GM23338 (cell line): ENCODE measurements around the gene C5orf58. TPM values are rescaled to one million over a fixed set of nuclear protein-coding genes. Genes with fewer than 3 reads are reported as not detected.

ENCODE experiments used
- ATAC-seq: fragments of 200-7000 bp; cut with Tn5 transposase; 3 replicates; pipeline ENCODE4 v1.9.1; 2020
- DNase-seq: peaks from one replicate; pipeline ENCODE4 v3.0.0-alpha.2; 2015; ENCODE audit warnings: low spot score
- H2AFZ ChIP-seq: fragments of 200-600 bp; sonication (generic); 2 replicates; pipeline ENCODE4 v1.8.0; 2016; ENCODE audit warnings: antibody characterized with exemption, mild to moderate bottlenecking, moderate library complexity
- H3F3A ChIP-seq: fragments of 200-600 bp; sonication (generic); replicated peaks from 2 replicates; pipeline ENCODE4 v1.8.0; 2017; ENCODE audit warnings: antibody characterized with exemption, mixed run types, low read depth
- H3K27ac ChIP-seq: fragments of 200-600 bp; sonication (generic); 2 replicates; pipeline ENCODE4 v1.6.1; 2016; ENCODE audit warnings: low read depth
- H3K27me3 ChIP-seq: fragments of 200-600 bp; sonication (generic); 2 replicates; pipeline ENCODE4 v1.8.0; 2016; ENCODE audit warnings: mild to moderate bottlenecking, mixed run types, moderate library complexity; ENCODE audit not compliant: insufficient read depth
- H3K36me3 ChIP-seq: fragments of 200-600 bp; sonication (generic); 2 replicates; pipeline ENCODE4 v1.8.0; 2016; ENCODE audit warnings: mild to moderate bottlenecking; ENCODE audit not compliant: insufficient read depth
- H3K4me1 ChIP-seq: fragments of 200-600 bp; sonication (generic); 2 replicates; pipeline ENCODE4 v1.8.0; 2016; ENCODE audit warnings: mild to moderate bottlenecking, moderate library complexity; ENCODE audit not compliant: insufficient read depth
- H3K4me2 ChIP-seq: fragments of 200-600 bp; sonication (generic); 2 replicates; pipeline ENCODE4 v1.7.1; 2017; ENCODE audit warnings: mixed run types
- H3K4me3 ChIP-seq: fragments of 200-600 bp; sonication (generic); 2 replicates; pipeline ENCODE4 v1.6.1; 2016; ENCODE audit warnings: mixed run types
- H3K79me2 ChIP-seq: fragments of 200-600 bp; sonication (generic); replicated peaks from 2 replicates; pipeline ENCODE4 v1.8.0; 2017; ENCODE audit warnings: mild to moderate bottlenecking; ENCODE audit not compliant: insufficient read depth
- H3K9me2 ChIP-seq: fragments of 200-600 bp; sonication (generic); 2 replicates; pipeline ENCODE4 v1.8.0; 2017; ENCODE audit not compliant: insufficient read depth
- H4K20me1 ChIP-seq: fragments of 200-600 bp; sonication (generic); replicated peaks from 2 replicates; pipeline ENCODE4 v1.8.0; 2017; ENCODE audit warnings: mild to moderate bottlenecking; ENCODE audit not compliant: insufficient read depth
- H3K27ac Mint-ChIP-seq: 2 replicates; pipeline ENCODE4 v1.8.0; 2020; ENCODE audit warnings: inconsistent platforms, mild to moderate bottlenecking, moderate library complexity, mixed read lengths
- H3K27me3 Mint-ChIP-seq: 3 replicates; pipeline ENCODE4 v1.8.0; 2022; ENCODE audit warnings: low read depth, mild to moderate bottlenecking, moderate library complexity, mixed read lengths, inconsistent platforms; ENCODE audit not compliant: insufficient read depth, poor library complexity
- H3K36me3 Mint-ChIP-seq: 3 replicates; pipeline ENCODE4 v1.8.0; 2021; ENCODE audit warnings: low read depth, mild to moderate bottlenecking, inconsistent platforms, moderate library complexity, mixed read lengths
- H3K4me1 Mint-ChIP-seq: 3 replicates; pipeline ENCODE4 v1.8.0; 2020; ENCODE audit warnings: mild to moderate bottlenecking, inconsistent platforms, mixed read lengths
- H3K4me3 Mint-ChIP-seq: 3 replicates; pipeline ENCODE4 v1.8.0; 2021; ENCODE audit warnings: moderate library complexity, mild to moderate bottlenecking, inconsistent platforms, mixed read lengths
- H3K9me3 Mint-ChIP-seq: 3 replicates; pipeline ENCODE4 v1.8.0; 2020; ENCODE audit warnings: moderate library complexity, mild to moderate bottlenecking, inconsistent platforms, mixed read lengths
- CREB1 ChIP-seq: fragments of 250-450 bp; sonication (Bioruptor Pico); IDR thresholded peaks from 2 replicates; pipeline ENCODE4 v1.5.0; 2020; ENCODE audit warnings: low read depth, mild to moderate bottlenecking, moderate library complexity
- ETS1 ChIP-seq: IDR thresholded peaks from 2 replicates; pipeline ENCODE4 v1.6.1; 2016; ENCODE audit warnings: antibody characterized with exemption
- EZH2phosphoT487 ChIP-seq: fragments of 200-600 bp; sonication (generic); IDR thresholded peaks from one replicate; pipeline ENCODE4 v1.8.1; 2018; ENCODE audit warnings: antibody characterized with exemption; ENCODE audit not compliant: unreplicated experiment
- JUNB ChIP-seq: IDR thresholded peaks from one replicate; pipeline ENCODE4 v1.6.1; 2016; ENCODE audit warnings: antibody characterized with exemption; ENCODE audit not compliant: unreplicated experiment
- POLR2AphosphoS5 ChIP-seq: IDR thresholded peaks from 2 replicates; pipeline ENCODE4 v1.6.1; 2016; ENCODE audit warnings: antibody characterized with exemption, low read depth
- STAT1 ChIP-seq: IDR thresholded peaks from one replicate; pipeline ENCODE4 v1.6.1; 2016; ENCODE audit warnings: antibody characterized with exemption; ENCODE audit not compliant: unreplicated experiment
- polyA plus RNA-seq: library from polyadenylated mRNA; unstranded; fragments of >200 nt; fragmentation: Nextera tagmentation; extraction: Ambion mirVana; gene quantifications from 2 replicates; pipeline ENCODE4 v1.2.1, GENCODE V29; 2016
- total RNA-seq: library from RNA; depleted of rRNA; stranded (reverse); fragments of >200 nt; shearing (Covaris generic); gene quantifications from 2 replicates; pipeline ENCODE4 v1.2.3, GENCODE V29; 2014
- TF ChIP-seq, protein P1 (sequence below): fragments of 250-450 bp; sonication (Bioruptor Pico); IDR thresholded peaks from 2 replicates; pipeline ENCODE4 v1.5.0; 2020; ENCODE audit warnings: mild to moderate bottlenecking, moderate library complexity

Gene C5orf58
- total and polyA plus RNA-seq, 2 experiments from 2014 or later, result 1.0 to 9.1 TPM

DNA sequence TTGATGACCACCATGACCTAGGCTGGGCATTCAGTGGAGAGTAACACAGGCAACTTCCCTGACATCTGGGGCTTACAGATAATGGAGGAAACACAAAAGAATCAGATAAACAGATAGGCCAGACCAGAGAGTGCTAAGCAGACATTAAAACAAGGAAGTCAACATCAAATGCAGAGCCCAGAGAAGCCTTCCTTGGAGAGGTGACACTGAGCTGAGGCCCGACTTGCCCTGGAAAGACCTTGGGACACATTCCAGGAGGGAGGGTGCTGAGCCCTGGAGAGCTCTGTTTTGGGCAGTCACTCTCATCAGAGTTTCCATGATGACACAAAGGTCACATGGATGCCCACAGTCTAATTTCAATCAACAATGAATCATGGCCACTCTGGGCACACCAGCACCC lies 31.9 kb upstream of the C5orf58 start:
- Histone ChIP-seq H4K20me1 (no peaks in the 10 kb centered on the region), H3K27me3 (no peaks in the 10 kb centered on the region), H3K27ac (no peak overlapping the region), H3K4me2 (no peak overlapping the region), H3K4me3 (no peak overlapping the region), H3K4me1 (no peaks in the 10 kb centered on the region), H3K36me3 (no peaks in the 10 kb centered on the region), H2AFZ (no peak overlapping the region), H3F3A (no peaks in the 10 kb centered on the region), H3K9me2 (no peaks in the 10 kb centered on the region), H3K79me2 (no peaks in the 10 kb centered on the region)
- no peaks in the 10 kb centered on the region for H3K27me3 Mint-ChIP-seq
- no peaks in the 10 kb centered on the region for H3K9me3 Mint-ChIP-seq
- H3K36me3 Mint-ChIP-seq, result no peaks in the 10 kb centered on the region
- DNase-seq (no peak), ATAC-seq (no peak)
- TF ChIP-seq EZH2phosphoT487 (no peak), JUNB (no peak), CREB1 (CRISPR knock-in tag) (no peak), POLR2AphosphoS5 (no peak)
- no peak overlapping the region for H3K27ac Mint-ChIP-seq
- no peak overlapping the region for H3K4me3 Mint-ChIP-seq
- no peaks in the 10 kb centered on the region; the same call in 2 of the 3 replicates for H3K4me1 Mint-ChIP-seq

DNA sequence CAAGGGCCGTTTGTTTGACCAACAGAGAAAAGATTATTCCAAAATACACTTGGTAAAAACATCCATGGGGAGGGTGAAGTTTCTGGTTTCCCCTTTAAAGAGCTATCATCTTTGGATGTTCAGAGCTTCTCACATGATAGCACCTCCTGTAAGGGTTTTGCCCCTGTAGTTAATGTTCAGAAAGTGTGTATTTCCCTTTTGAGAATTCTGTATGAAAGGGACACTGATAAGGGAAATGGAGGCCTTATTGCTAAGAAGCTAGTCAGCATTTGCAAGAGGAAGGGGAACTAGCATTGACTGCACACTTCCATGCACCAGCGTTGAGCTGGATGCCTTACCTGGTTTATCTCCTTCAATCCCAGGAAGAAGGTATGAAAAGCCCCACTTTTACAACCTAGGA lies 31.5 kb upstream of the C5orf58 start:
- H3K27ac Mint-ChIP-seq, result no peak overlapping the region
- no peaks in the 10 kb centered on the region for H3K4me1 Mint-ChIP-seq
- Histone ChIP-seq H4K20me1 (no peaks in the 10 kb centered on the region), H2AFZ (no peak overlapping the region), H3K36me3 (no peaks in the 10 kb centered on the region), H3K27ac (no peak overlapping the region), H3K4me2 (no peak overlapping the region), H3F3A (no peaks in the 10 kb centered on the region), H3K4me1 (no peaks in the 10 kb centered on the region), H3K9me2 (no peaks in the 10 kb centered on the region), H3K79me2 (no peaks in the 10 kb centered on the region), H3K4me3 (no peak overlapping the region), H3K27me3 (no peaks in the 10 kb centered on the region)
- DNase-seq (no peak), ATAC-seq (no peak)
- TF ChIP-seq STAT1, result no peak
- TF ChIP-seq, protein P1, sequence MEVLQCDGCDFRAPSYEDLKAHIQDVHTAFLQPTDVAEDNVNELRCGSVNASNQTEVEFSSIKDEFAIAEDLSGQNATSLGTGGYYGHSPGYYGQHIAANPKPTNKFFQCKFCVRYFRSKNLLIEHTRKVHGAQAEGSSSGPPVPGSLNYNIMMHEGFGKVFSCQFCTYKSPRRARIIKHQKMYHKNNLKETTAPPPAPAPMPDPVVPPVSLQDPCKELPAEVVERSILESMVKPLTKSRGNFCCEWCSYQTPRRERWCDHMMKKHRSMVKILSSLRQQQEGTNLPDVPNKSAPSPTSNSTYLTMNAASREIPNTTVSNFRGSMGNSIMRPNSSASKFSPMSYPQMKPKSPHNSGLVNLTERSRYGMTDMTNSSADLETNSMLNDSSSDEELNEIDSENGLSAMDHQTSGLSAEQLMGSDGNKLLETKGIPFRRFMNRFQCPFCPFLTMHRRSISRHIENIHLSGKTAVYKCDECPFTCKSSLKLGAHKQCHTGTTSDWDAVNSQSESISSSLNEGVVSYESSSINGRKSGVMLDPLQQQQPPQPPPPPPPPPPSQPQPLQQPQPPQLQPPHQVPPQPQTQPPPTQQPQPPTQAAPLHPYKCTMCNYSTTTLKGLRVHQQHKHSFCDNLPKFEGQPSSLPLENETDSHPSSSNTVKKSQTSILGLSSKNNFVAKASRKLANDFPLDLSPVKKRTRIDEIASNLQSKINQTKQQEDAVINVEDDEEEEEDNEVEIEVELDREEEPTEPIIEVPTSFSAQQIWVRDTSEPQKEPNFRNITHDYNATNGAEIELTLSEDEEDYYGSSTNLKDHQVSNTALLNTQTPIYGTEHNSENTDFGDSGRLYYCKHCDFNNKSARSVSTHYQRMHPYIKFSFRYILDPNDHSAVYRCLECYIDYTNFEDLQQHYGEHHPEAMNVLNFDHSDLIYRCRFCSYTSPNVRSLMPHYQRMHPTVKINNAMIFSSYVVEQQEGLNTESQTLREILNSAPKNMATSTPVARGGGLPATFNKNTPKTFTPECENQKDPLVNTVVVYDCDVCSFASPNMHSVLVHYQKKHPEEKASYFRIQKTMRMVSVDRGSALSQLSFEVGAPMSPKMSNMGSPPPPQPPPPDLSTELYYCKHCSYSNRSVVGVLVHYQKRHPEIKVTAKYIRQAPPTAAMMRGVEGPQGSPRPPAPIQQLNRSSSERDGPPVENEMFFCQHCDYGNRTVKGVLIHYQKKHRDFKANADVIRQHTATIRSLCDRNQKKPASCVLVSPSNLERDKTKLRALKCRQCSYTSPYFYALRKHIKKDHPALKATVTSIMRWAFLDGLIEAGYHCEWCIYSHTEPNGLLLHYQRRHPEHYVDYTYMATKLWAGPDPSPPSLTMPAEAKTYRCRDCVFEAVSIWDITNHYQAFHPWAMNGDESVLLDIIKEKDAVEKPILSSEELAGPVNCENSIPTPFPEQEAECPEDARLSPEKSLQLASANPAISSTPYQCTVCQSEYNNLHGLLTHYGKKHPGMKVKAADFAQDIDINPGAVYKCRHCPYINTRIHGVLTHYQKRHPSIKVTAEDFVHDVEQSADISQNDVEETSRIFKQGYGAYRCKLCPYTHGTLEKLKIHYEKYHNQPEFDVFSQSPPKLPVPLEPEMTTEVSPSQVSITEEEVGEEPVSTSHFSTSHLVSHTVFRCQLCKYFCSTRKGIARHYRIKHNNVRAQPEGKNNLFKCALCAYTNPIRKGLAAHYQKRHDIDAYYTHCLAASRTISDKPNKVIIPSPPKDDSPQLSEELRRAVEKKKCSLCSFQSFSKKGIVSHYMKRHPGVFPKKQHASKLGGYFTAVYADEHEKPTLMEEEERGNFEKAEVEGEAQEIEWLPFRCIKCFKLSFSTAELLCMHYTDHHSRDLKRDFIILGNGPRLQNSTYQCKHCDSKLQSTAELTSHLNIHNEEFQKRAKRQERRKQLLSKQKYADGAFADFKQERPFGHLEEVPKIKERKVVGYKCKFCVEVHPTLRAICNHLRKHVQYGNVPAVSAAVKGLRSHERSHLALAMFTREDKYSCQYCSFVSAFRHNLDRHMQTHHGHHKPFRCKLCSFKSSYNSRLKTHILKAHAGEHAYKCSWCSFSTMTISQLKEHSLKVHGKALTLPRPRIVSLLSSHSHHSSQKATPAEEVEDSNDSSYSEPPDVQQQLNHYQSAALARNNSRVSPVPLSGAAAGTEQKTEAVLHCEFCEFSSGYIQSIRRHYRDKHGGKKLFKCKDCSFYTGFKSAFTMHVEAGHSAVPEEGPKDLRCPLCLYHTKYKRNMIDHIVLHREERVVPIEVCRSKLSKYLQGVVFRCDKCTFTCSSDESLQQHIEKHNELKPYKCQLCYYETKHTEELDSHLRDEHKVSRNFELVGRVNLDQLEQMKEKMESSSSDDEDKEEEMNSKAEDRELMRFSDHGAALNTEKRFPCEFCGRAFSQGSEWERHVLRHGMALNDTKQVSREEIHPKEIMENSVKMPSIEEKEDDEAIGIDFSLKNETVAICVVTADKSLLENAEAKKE (CRISPR knock-in tag), result no peak
- TF ChIP-seq JUNB, result no peak
- no peak for TF ChIP-seq ETS1
- no peaks in the 10 kb centered on the region for H3K9me3 Mint-ChIP-seq
- H3K4me3 Mint-ChIP-seq, result no peak overlapping the region
- no peaks in the 10 kb centered on the region for H3K36me3 Mint-ChIP-seq
- no peaks in the 10 kb centered on the region for H3K27me3 Mint-ChIP-seq
